ENCODE results near the gene RNF150.
A peak's percentile ranks its signal among the peaks of the same experiment; 100 is the strongest.

The RNF150 gene

DNA sequence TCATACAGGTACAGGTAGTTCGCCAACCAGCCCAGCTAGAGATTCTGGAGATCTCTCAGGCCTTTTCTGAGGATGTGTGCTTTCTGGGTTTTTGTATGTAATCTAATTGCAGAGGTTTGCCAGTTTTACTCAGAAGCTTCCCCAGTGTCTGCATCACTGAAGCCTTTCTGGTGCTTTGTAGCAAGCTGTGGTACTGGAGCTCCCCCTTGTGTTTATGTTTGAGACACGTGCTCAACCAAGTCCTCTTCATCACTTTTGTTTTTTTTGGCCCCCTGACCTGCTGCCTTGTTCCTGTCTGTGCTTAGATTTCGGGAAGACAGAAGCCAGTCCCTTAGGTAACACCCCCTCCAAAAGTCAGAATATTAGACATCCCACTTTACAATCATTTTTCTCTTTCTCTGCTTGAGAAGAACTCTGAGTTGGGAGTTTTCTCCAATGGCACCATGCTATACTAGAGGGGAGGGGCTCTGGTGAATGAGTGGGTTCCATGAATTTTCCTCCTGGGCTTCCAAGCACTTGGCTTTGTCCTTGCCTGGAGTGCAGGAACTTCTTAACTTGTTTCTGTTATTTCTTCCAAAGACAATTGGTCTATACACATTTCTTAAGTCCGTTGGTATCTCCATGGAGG, 248.7 kb downstream of the RNF150 start:
- no peak overlapping the region for H3K27ac Mint-ChIP-seq
- no peak overlapping the region for H3K4me3 Mint-ChIP-seq
- peaks cover 2% of the 10 kb centered on the region for H3K36me3 Mint-ChIP-seq (ENCODE audit: low read depth)
- ATAC-seq, result no peak
- peaks cover 4% of the 10 kb centered on the region for H3K27me3 Mint-ChIP-seq
- H3K9me3 Mint-ChIP-seq, result peaks cover 26% of the 10 kb centered on the region
- no peaks in the 10 kb centered on the region for H3K4me1 Mint-ChIP-seq
- peak; percentile 7 for DNase-seq

GRCh38 chr4:140877781-140878180, 255.5 kb downstream of the RNF150 start:
- Mint-ChIP-seq H3K4me1 (no peaks in the 10 kb centered on the region), H3K4me3 (no peak overlapping the region), H3K27me3 (peaks cover 4% of the 10 kb centered on the region), H3K9me3 (peaks cover 21% of the 10 kb centered on the region), H3K27ac (no peak overlapping the region), H3K36me3 (ENCODE audit: low read depth) (no peaks in the 10 kb centered on the region)
- DNase-seq, result no peak
- no peak for ATAC-seq

DNA sequence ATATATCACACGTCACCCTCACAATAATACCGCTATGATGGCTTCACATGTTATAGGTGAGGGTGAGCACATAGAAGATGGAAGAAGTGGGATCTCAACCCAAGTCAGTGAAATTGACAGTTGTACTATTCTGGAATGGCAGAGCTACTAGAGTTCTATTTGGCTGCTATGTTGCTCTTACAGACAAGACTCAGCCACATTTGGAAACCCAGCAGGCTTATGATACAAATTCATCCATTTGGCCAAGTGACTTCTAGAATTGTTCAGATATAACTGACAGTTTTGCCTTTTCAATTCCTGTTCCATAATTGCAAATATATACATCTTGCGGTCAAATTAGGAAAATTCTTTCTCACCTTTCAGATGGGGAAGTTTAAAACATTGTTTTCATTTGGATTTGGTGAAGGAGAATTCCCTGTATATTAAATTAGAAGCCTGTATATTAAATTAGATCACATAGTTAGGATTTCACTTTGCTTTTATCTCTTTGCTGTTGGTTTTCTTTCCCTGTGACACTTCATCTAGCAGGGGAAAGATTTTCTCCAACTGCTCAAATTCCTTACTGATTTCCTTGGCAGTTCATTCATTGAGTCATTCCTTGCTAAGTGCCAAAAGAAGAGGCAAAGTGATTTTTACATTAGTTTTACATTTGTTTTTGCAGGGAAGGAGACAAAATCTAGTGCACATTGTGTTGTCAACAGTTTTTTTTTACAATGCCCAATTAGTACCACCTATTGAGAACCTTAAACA, 256.5 kb downstream of the RNF150 start:
- no peak for DNase-seq
- Mint-ChIP-seq H3K4me1 (no peaks in the 10 kb centered on the region), H3K4me3 (no peak overlapping the region), H3K27me3 (peaks cover 7% of the 10 kb centered on the region), H3K9me3 (peaks cover 18% of the 10 kb centered on the region), H3K27ac (no peak overlapping the region), H3K36me3 (ENCODE audit: low read depth) (no peaks in the 10 kb centered on the region)
- no peak for ATAC-seq

- no peak for ATAC-seq
- Mint-ChIP-seq H3K4me3 (no peak overlapping the region), H3K36me3 (ENCODE audit: low read depth) (no peaks in the 10 kb centered on the region), H3K27me3 (peaks cover 5% of the 10 kb centered on the region), H3K9me3 (peaks cover 14% of the 10 kb centered on the region), H3K27ac (no peak overlapping the region), H3K4me1 (no peaks in the 10 kb centered on the region)
- no peak for DNase-seq
Observed at GRCh38 chr4:140875746-140876452, 257.4 kb downstream of the RNF150 start.

- H3K27me3 Mint-ChIP-seq, result peaks cover 3% of the 10 kb centered on the region
- H3K36me3 Mint-ChIP-seq (ENCODE audit: low read depth), result no peaks in the 10 kb centered on the region
- DNase-seq (no peak), ATAC-seq (no peak)
- no peaks in the 10 kb centered on the region for H3K4me1 Mint-ChIP-seq
- no peak overlapping the region for H3K4me3 Mint-ChIP-seq
- H3K9me3 Mint-ChIP-seq, result peaks cover 4% of the 10 kb centered on the region
- H3K27ac Mint-ChIP-seq, result no peak overlapping the region
Observed at GRCh38 chr4:140874056-140874455, 259.2 kb downstream of the RNF150 start.

- Mint-ChIP-seq H3K27me3 (peaks cover 5% of the 10 kb centered on the region), H3K9me3 (no peaks in the 10 kb centered on the region), H3K4me3 (no peak overlapping the region), H3K4me1 (no peaks in the 10 kb centered on the region), H3K36me3 (ENCODE audit: low read depth) (no peaks in the 10 kb centered on the region), H3K27ac (no peak overlapping the region)
- DNase-seq (no peak), ATAC-seq (no peak)
Observed at GRCh38 chr4:140871368-140871767, 261.9 kb downstream of the RNF150 start.

GRCh38 chr4:140870427-140870826, 262.8 kb downstream of the RNF150 start:
- Mint-ChIP-seq H3K36me3 (ENCODE audit: low read depth) (no peaks in the 10 kb centered on the region), H3K27ac (no peak overlapping the region), H3K9me3 (no peaks in the 10 kb centered on the region), H3K27me3 (peaks cover 5% of the 10 kb centered on the region), H3K4me3 (no peak overlapping the region), H3K4me1 (no peaks in the 10 kb centered on the region)
- DNase-seq (no peak), ATAC-seq (no peak)

DNA sequence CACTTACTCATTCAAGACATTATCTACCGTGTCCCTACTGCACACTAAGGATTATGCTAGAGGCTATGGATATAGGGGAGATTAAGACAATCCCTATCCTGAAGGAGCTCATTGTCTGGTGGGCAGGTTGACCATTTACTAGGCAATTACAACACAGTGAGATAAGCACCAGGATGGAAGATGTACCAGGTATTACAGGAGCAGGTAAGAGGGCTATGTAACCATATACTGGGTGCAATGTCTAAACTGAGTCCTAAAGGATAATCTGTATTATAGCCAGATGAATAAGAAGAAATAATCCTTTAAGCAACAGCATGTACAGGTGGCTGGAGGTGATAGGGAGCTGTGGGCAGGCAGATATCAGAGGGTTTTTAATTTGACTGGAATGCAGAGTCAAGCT, 263.8 kb downstream of the RNF150 start:
- H3K36me3 Mint-ChIP-seq (ENCODE audit: low read depth), result no peaks in the 10 kb centered on the region
- H3K27me3 Mint-ChIP-seq, result peaks cover 5% of the 10 kb centered on the region
- no peak overlapping the region for H3K4me3 Mint-ChIP-seq
- ATAC-seq (no peak), DNase-seq (no peak)
- H3K27ac Mint-ChIP-seq, result no peak overlapping the region
- no peaks in the 10 kb centered on the region for H3K9me3 Mint-ChIP-seq
- H3K4me1 Mint-ChIP-seq, result no peaks in the 10 kb centered on the region

DNA sequence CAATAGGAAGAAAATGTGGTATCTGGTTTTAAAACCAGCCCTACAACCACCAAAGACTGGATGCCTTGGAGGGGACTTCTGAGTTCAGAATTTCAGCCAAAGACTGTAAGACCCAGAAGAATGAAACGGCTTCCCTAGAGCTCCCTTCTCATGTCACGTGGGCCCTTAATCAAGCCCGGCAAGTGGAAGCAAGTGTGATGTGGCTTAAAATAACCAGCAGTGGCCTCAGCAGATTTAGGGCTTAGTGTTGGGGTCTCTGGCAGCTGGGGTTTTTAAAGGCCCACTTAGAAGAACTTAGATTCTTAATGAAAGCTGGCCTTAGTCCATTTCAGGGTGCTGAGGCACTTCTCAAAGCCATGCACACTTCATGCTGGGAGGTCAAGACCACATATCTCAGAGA, 265.9 kb downstream of the RNF150 start:
- Mint-ChIP-seq H3K4me1 (no peaks in the 10 kb centered on the region), H3K9me3 (no peaks in the 10 kb centered on the region), H3K27ac (no peak overlapping the region), H3K4me3 (no peak overlapping the region), H3K36me3 (ENCODE audit: low read depth) (no peaks in the 10 kb centered on the region), H3K27me3 (peaks cover 4% of the 10 kb centered on the region)
- no peak for ATAC-seq
- no peak for DNase-seq

DNA sequence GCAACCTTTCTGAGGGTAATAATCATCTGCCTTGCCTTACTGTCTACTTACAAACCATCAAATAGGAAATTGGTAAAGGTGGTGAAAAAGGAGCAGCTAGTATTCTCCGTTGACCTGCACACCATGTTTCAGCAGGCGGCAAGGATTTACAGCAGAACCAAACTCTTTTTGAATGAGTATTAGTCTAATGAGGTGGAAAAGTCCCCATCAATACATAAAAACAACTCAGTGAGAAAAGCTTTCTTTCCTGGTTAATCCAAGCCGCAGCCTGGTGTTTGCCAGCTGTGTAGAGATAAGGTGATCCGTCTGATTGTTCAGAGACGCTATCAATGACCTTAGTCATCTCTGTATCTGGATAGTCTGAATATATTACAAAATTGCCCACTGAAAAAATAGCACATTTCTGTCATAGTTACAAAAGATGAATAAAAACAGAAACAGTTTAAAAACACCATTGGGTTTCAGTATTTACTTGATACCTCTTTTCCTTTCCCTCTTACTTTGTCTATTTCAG, 266.7 kb downstream of the RNF150 start:
- no peak overlapping the region for H3K4me3 Mint-ChIP-seq
- H3K9me3 Mint-ChIP-seq, result no peaks in the 10 kb centered on the region
- peaks cover 7% of the 10 kb centered on the region for H3K27me3 Mint-ChIP-seq
- H3K27ac Mint-ChIP-seq, result no peak overlapping the region
- DNase-seq (no peak), ATAC-seq (no peak)
- H3K4me1 Mint-ChIP-seq, result no peaks in the 10 kb centered on the region
- H3K36me3 Mint-ChIP-seq (ENCODE audit: low read depth), result no peaks in the 10 kb centered on the region

- no peak overlapping the region for H3K27ac Mint-ChIP-seq
- peaks cover 7% of the 10 kb centered on the region for H3K27me3 Mint-ChIP-seq
- no peak overlapping the region for H3K4me3 Mint-ChIP-seq
- H3K36me3 Mint-ChIP-seq (ENCODE audit: low read depth), result no peaks in the 10 kb centered on the region
- H3K4me1 Mint-ChIP-seq, result no peaks in the 10 kb centered on the region
- H3K9me3 Mint-ChIP-seq, result no peaks in the 10 kb centered on the region
- DNase-seq, result no peak
- ATAC-seq, result no peak
Observed at GRCh38 chr4:140865253-140866217, 267.7 kb downstream of the RNF150 start.

DNA sequence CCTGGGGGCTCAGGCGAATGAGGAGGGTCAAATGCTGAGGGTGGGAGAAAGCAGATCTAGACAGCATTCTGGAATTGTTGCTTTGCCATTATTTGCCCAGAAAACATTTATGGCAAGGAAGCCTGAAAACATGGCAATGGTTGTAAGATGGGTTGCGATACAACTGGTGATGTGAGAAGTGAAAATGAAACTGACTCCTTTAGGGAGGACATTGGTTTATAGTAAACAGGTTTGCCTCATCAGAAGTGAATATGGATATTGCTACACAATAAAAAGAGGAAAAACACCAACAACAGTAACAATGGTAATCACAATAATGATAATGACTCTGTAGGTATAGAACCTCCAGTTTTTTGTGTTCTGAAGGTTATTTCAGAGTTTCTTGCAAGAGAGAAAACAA, 270.1 kb downstream of the RNF150 start:
- DNase-seq (no peak), ATAC-seq (no peak)
- no peaks in the 10 kb centered on the region for H3K4me1 Mint-ChIP-seq
- no peaks in the 10 kb centered on the region for H3K9me3 Mint-ChIP-seq
- H3K36me3 Mint-ChIP-seq (ENCODE audit: low read depth), result no peaks in the 10 kb centered on the region
- H3K27ac Mint-ChIP-seq, result no peak overlapping the region
- no peak overlapping the region for H3K4me3 Mint-ChIP-seq
- peaks cover 7% of the 10 kb centered on the region for H3K27me3 Mint-ChIP-seq

- DNase-seq, result no peak
- ATAC-seq, result no peak
- H3K9me3 Mint-ChIP-seq, result no peaks in the 10 kb centered on the region
- no peak overlapping the region for H3K4me3 Mint-ChIP-seq
- H3K36me3 Mint-ChIP-seq (ENCODE audit: low read depth), result no peaks in the 10 kb centered on the region
- peaks cover 5% of the 10 kb centered on the region for H3K27me3 Mint-ChIP-seq
- H3K4me1 Mint-ChIP-seq, result no peaks in the 10 kb centered on the region
- H3K27ac Mint-ChIP-seq, result no peak overlapping the region
Observed at GRCh38 chr4:140862177-140862442, 271.2 kb downstream of the RNF150 start.

Data from activated naive CD8-positive, alpha-beta T cell treated with anti-CD3 and anti-CD28 coated beads, Interleukin-2, amount 50 U/mL, for 24 hours (primary cell).